Stimulated activated CD8-positive, alpha-beta memory T cell treated with anti-CD3 and anti-CD28 coated beads, Interleukin-4, amount 100 ng/mL, for 4 hours (primary cell): ENCODE results near the gene FOXC2.

Source experiments
- DNase-seq, 2 donors: peaks; one replicate each; pipeline ENCODE4 v3.0.0-alpha.2; 2020; ENCODE audit warnings: low read depth in 2 of 2, low spot score in 1 of 2

FOXC2 gene

GRCh38 chr16:86566601-86566965 is at the start of gene FOXC2:
TSS of gene FOXC2 (plus strand) at chr16:86566829. CDS start at chr16:86567336, 507 bp downstream.
- no peak for DNase-seq

GRCh38 chr16:86517033-86517432 is 49.6 kb upstream of the FOXC2 start:
- no peak for DNase-seq

- DNase-seq: no peak
These were observed 48.9 kb upstream of the FOXC2 start for GRCh38 chr16:86517652-86518258.

GRCh38 chr16:86519007-86519648 is 47.5 kb upstream of the FOXC2 start:
- DNase-seq: no peak

GRCh38 chr16:86519649-86520316 is 46.8 kb upstream of the FOXC2 start:
- DNase-seq: peak; percentile 11 to 17

- DNase-seq: no peak
These were observed 46.1 kb upstream of the FOXC2 start for GRCh38 chr16:86520317-86521210.

- DNase-seq: no peak
These were observed 45.1 kb upstream of the FOXC2 start for GRCh38 chr16:86521236-86522197.

- no peak for DNase-seq
These were observed 44.0 kb upstream of the FOXC2 start for GRCh38 chr16:86522634-86523033.

GRCh38 chr16:86523166-86523740 is 43.4 kb upstream of the FOXC2 start:
- no peak for DNase-seq

GRCh38 chr16:86524029-86524428 is 42.6 kb upstream of the FOXC2 start:
- no peak for DNase-seq

GRCh38 chr16:86525696-86526095 is 40.9 kb upstream of the FOXC2 start:
- no peak for DNase-seq

GRCh38 chr16:86527366-86527765 is 39.3 kb upstream of the FOXC2 start:
- no peak for DNase-seq

GRCh38 chr16:86528061-86528929 is 38.3 kb upstream of the FOXC2 start:
- no peak for DNase-seq

- DNase-seq: no peak
These were observed 37.5 kb upstream of the FOXC2 start for GRCh38 chr16:86529160-86529559.

GRCh38 chr16:86530251-86531190 is 36.1 kb upstream of the FOXC2 start:
- no peak for DNase-seq

GRCh38 chr16:86531191-86531545 is 35.5 kb upstream of the FOXC2 start:
- DNase-seq: no peak

GRCh38 chr16:86531641-86532525 is 34.7 kb upstream of the FOXC2 start:
- no peak for DNase-seq
